CD8-positive, alpha-beta memory T cell (primary cell): ENCODE data around the gene PPP1R1B. TPM values are rescaled to one million over a fixed set of nuclear protein-coding genes. Genes with fewer than 3 reads are reported as not detected.

Experiments used
- CTCF ChIA-PET: fragments of 350-600 bp; sonication (Branson Sonifier 250); formaldehyde crosslinking; loops from one replicate; lab custom pipeline; 2021; ENCODE audit warnings: antibody characterized with exemption; lab: Charles Lee
- POLR2A ChIA-PET: fragments of 350-600 bp; sonication (Branson Sonifier 250); formaldehyde crosslinking; loops from one replicate; lab custom pipeline; 2021; ENCODE audit warnings: antibody characterized with exemption; lab: Charles Lee
- DNase-seq, 5 donors: peaks; one replicate each; pipeline versions ENCODE4 v3.0.0 to v3.0.0-alpha.2; 2020 to 2022; ENCODE audit warnings: mixed read lengths in 1 of 5
- H3K27ac ChIP-seq: one replicate; pipeline ENCODE4 v1.7.0; 2013; ENCODE audit warnings: low read depth, mild to moderate bottlenecking, low read length, moderate library complexity
- H3K27me3 ChIP-seq: 2 replicates; pipeline ENCODE4 v1.7.0; 2013; ENCODE audit warnings: low read length, mild to moderate bottlenecking; ENCODE audit not compliant: insufficient read depth, poor library complexity, severe bottlenecking
- H3K36me3 ChIP-seq: 2 replicates; pipeline ENCODE4 v1.7.0; 2013; ENCODE audit warnings: mild to moderate bottlenecking, low read length, moderate library complexity; ENCODE audit not compliant: insufficient read depth
- H3K4me1 ChIP-seq: 2 replicates; pipeline ENCODE4 v1.7.0; 2013; ENCODE audit warnings: mild to moderate bottlenecking, low read length, moderate library complexity; ENCODE audit not compliant: insufficient read depth
- H3K4me3 ChIP-seq: 2 replicates; pipeline ENCODE4 v1.7.0; 2013; ENCODE audit warnings: mild to moderate bottlenecking, low read length
- H3K9me3 ChIP-seq: 2 replicates; pipeline ENCODE4 v1.7.0; 2013; ENCODE audit warnings: mild to moderate bottlenecking, low read length
- H3K27ac Mint-ChIP-seq, 8 donors: one replicate each; pipeline ENCODE4 v1.8.0; 2020 to 2021; ENCODE audit warnings: mixed read lengths in 8 of 8, mild to moderate bottlenecking in 6 of 8, inconsistent platforms in 3 of 8, moderate library complexity in 3 of 8
- H3K27me3 Mint-ChIP-seq, 2 donors: one replicate each; pipeline ENCODE4 v1.8.0; 2020 to 2021; ENCODE audit warnings: mixed read lengths in 2 of 2, mild to moderate bottlenecking in 1 of 2, moderate library complexity in 1 of 2
- H3K36me3 Mint-ChIP-seq, 3 donors: one replicate each; pipeline ENCODE4 v1.8.0; 2020 to 2021; ENCODE audit warnings: mixed read lengths in 3 of 3, inconsistent platforms in 1 of 3, mild to moderate bottlenecking in 1 of 3
- H3K4me1 Mint-ChIP-seq, 3 donors: one replicate each; pipeline ENCODE4 v1.8.0; 2020 to 2021; ENCODE audit warnings: mixed read lengths in 3 of 3, inconsistent platforms in 1 of 3, mild to moderate bottlenecking in 1 of 3
- H3K4me3 Mint-ChIP-seq, 7 donors: one replicate each; pipeline ENCODE4 v1.8.0; 2020 to 2021; ENCODE audit warnings: mixed read lengths in 7 of 7, mild to moderate bottlenecking in 6 of 7, moderate library complexity in 4 of 7, inconsistent platforms in 2 of 7
- H3K9me3 Mint-ChIP-seq, 5 donors: one replicate each; pipeline ENCODE4 v1.8.0; 2020 to 2022; ENCODE audit warnings: mixed read lengths in 5 of 5, mild to moderate bottlenecking in 3 of 5, moderate library complexity in 2 of 5, inconsistent platforms in 1 of 5
- polyA plus RNA-seq: library from polyadenylated mRNA; unstranded; fragments of 300-500 nt; fragmentation: Illumina TruSeq; gene quantifications from one replicate; pipeline ENCODE4 v1.2.3, GENCODE V29; 2021
- total RNA-seq, 2 experiments: library from RNA; stranded (reverse); gene quantifications; one replicate each; pipeline ENCODE4 v1.2.3, GENCODE V29; 2021

PPP1R1B gene
- total and polyA plus RNA-seq, 3 experiments from 2014 or later = not detected

DNA sequence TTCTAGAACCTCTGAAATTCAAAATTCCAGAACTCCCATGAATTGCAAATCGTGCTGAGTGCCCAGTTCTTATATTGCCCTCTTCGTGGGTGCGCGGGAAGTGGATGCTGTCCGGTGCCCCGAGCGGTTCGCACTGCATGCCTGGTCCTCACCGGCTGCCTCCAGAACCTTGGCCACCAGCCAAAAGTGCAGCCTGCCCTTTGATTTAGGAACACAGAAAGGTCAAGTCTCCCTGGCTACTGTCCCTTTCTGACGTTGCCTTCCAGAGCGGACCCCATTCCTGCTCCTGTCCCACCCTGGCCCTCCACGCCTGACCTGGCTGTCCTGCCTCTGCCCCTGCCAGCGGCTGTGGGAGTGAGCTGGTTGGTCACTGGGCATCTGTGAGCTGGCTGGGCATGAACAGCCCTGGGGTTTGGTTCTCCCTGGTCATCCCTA lies 28.7 kb upstream of the PPP1R1B start:
- Histone ChIP-seq H3K4me3 (no peak overlapping the region), H3K36me3 (no peaks in the 10 kb centered on the region), H3K27ac (no peak overlapping the region), H3K27me3 (peaks cover 77% of the 10 kb centered on the region), H3K4me1 (peaks cover 16% of the 10 kb centered on the region), H3K9me3 (no peaks in the 10 kb centered on the region)
- Mint-ChIP-seq H3K36me3 (peaks cover 0 to 14% (median 0%) of the 10 kb centered on the region in 3 donors), H3K9me3 (no peaks in the 10 kb centered on the region), H3K27me3 (peaks cover 91 to 95% of the 10 kb centered on the region in 2 donors), H3K4me3 (no peak overlapping the region), H3K4me1 (peaks cover 10 to 33% (median 22%) of the 10 kb centered on the region in 3 donors), H3K27ac (peak overlapping the region in 1 of 8 donors; percentile 64)
- no peak for DNase-seq
- ChIA-PET POLR2A (no interaction called here), CTCF (interaction anchor here (0.9 to 1.7 kb wide), 2 partner anchors 24 to 56 kb away, joined by 3 to 7 read pairs; no protein-coding TSS in a partner anchor)

DNA sequence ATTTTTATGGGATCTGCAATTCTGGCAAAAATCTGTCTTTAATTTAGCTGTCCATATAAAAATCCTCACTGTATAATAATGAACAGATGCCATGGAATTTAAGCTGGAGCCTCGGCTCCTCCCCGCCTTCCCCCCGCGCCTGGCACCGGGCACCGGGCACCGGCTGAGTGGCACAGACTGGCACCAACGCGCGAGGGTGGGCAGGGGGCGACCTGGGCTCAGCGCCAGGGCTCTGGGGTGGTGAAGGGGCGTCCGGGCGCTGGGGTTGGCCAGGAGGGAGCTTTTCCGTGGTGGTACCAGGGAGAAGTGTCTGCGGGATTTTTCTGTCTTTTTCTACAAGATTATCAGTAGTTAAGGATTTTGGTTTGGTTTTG lies 28.1 kb upstream of the PPP1R1B start:
- H3K4me1 ChIP-seq = peaks cover 18% of the 10 kb centered on the region
- no peaks in the 10 kb centered on the region for H3K9me3 ChIP-seq
- peaks cover 0 to 10% (median 0%) of the 10 kb centered on the region in 3 donors for H3K36me3 Mint-ChIP-seq
- H3K9me3 Mint-ChIP-seq = no peaks in the 10 kb centered on the region
- no peak overlapping the region for H3K4me3 ChIP-seq
- peaks cover 80% of the 10 kb centered on the region for H3K27me3 ChIP-seq
- ChIA-PET CTCF (interaction anchor here (1.7 kb wide), 1 partner anchor 23 kb away, joined by 7 read pairs; no protein-coding TSS in a partner anchor), POLR2A (no interaction called here)
- H3K27me3 Mint-ChIP-seq = peaks cover 91 to 95% of the 10 kb centered on the region in 2 donors
- no peak overlapping the region for H3K27ac Mint-ChIP-seq
- no peaks in the 10 kb centered on the region for H3K36me3 ChIP-seq
- H3K4me3 Mint-ChIP-seq = peak overlapping the region in 3 of 7 donors; percentile 20 to 39 (median 32)
- H3K27ac ChIP-seq = no peak overlapping the region
- no peak for DNase-seq
- peaks cover 16 to 39% (median 25%) of the 10 kb centered on the region in 3 donors for H3K4me1 Mint-ChIP-seq

GRCh38 chr17:39599004-39599664 lies 27.6 kb upstream of the PPP1R1B start:
- H3K36me3 ChIP-seq = no peaks in the 10 kb centered on the region
- H3K27ac Mint-ChIP-seq = peak overlapping the region in 1 of 8 donors; percentile 50
- H3K4me1 ChIP-seq = peaks cover 23% of the 10 kb centered on the region
- no peaks in the 10 kb centered on the region for H3K9me3 ChIP-seq
- peaks cover 18 to 42% (median 27%) of the 10 kb centered on the region in 3 donors for H3K4me1 Mint-ChIP-seq
- POLR2A ChIA-PET = no interaction called here
- peaks cover 88 to 93% of the 10 kb centered on the region in 2 donors for H3K27me3 Mint-ChIP-seq
- no peak overlapping the region for H3K27ac ChIP-seq
- no peak overlapping the region for H3K4me3 ChIP-seq
- peaks cover 0 to 8% (median 0%) of the 10 kb centered on the region in 3 donors for H3K36me3 Mint-ChIP-seq
- CTCF ChIA-PET = interaction anchor here (0.6 kb wide), 1 partner anchor 310 kb away, joined by 3 read pairs; no protein-coding TSS in a partner anchor
- H3K9me3 Mint-ChIP-seq = no peaks in the 10 kb centered on the region
- peak overlapping the region in 3 of 7 donors; percentile 20 to 39 (median 23) for H3K4me3 Mint-ChIP-seq
- peaks cover 85% of the 10 kb centered on the region for H3K27me3 ChIP-seq
- DNase-seq = no peak

DNA sequence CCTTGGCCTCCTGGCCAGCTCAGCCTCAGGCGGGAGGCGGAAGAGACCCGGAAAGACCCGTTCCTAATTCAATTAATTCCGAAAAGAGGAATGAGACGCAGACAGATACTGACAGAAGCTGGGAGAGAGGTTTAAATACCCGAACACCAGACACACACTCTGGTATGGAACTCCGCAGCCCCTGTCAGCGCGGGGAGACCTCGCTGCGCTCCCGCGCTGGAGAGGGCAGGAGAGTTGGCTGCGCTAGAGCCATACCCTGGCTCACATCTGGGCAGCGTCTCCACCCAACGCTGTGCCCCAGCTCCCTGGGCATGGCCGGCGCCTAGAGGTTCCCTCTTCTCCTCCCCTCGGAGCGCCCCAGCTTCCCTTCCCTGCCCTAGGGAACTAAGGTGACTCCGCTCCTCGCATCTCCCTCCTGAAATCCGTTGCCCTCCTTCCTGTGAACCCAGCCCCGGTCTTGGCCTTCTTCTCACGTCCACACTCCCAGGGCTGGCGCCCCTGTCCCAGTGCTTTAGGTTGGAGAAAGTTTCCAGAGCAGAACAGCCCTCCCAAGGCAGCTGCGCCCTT lies 27.0 kb upstream of the PPP1R1B start:
- peaks cover 0 to 4% (median 0%) of the 10 kb centered on the region in 3 donors for H3K36me3 Mint-ChIP-seq
- Histone ChIP-seq H3K9me3 (no peaks in the 10 kb centered on the region), H3K4me1 (peaks cover 28% of the 10 kb centered on the region), H3K36me3 (no peaks in the 10 kb centered on the region), H3K27ac (no peak overlapping the region), H3K4me3 (no peak overlapping the region), H3K27me3 (peaks cover 86% of the 10 kb centered on the region)
- ChIA-PET POLR2A (no interaction called here), CTCF (interaction anchor here (0.6 to 1.5 kb wide), 2 partner anchors 22 to 310 kb away, joined by 3 to 4 read pairs; no protein-coding TSS in a partner anchor)
- H3K9me3 Mint-ChIP-seq = no peaks in the 10 kb centered on the region
- H3K4me1 Mint-ChIP-seq = peaks cover 21 to 43% (median 27%) of the 10 kb centered on the region in 3 donors
- H3K27ac Mint-ChIP-seq = peak overlapping the region in 2 of 8 donors; percentile 50 to 66
- DNase-seq = no peak
- H3K27me3 Mint-ChIP-seq = peaks cover 86 to 89% of the 10 kb centered on the region in 2 donors
- H3K4me3 Mint-ChIP-seq = no peak overlapping the region

DNA sequence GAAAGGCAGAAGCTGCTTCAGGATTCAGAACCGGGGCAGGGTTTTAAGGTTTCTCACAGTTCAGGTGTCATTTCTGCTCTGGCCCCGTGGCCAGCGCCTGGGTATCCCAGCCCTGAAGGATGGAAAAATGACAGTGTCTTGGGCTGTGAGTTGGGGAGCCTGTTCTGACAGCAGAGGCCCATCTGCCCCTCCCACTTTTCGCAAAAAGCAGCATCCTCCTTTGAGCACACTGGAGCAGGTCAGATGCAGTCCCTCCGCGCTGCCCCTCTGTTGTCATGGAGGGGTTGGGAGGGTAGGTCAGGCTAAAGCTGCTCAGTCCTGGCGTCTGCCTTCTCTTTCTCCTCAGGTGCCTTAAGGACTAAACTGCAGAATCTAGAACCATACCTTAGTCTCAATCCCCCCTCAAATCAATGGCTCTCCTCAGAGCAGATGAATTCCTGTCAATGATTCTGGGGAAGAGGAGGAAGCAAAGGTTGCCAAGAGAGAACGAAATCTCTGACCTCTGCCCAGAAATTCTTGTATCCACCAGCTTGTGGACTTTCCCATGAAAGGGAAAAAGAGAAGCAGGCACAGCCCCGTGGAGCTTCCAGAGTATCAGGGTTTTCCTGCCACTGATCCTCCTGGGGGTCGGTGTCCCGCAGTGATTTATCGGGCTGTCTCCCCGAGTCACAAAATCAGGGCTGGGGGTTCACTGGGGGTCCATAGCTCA lies 26.3 kb upstream of the PPP1R1B start:
- Mint-ChIP-seq H3K36me3 (no peaks in the 10 kb centered on the region), H3K27me3 (peaks cover 84 to 86% of the 10 kb centered on the region in 2 donors), H3K9me3 (no peaks in the 10 kb centered on the region), H3K4me1 (peaks cover 25 to 48% (median 29%) of the 10 kb centered on the region in 3 donors), H3K4me3 (no peak overlapping the region), H3K27ac (peak overlapping the region in 1 of 8 donors; percentile 66)
- POLR2A ChIA-PET = no interaction called here
- Histone ChIP-seq H3K36me3 (no peaks in the 10 kb centered on the region), H3K4me3 (no peak overlapping the region), H3K27me3 (peaks cover 89% of the 10 kb centered on the region), H3K9me3 (no peaks in the 10 kb centered on the region), H3K27ac (no peak overlapping the region), H3K4me1 (peaks cover 33% of the 10 kb centered on the region)
- DNase-seq = no peak
- CTCF ChIA-PET = interaction anchor here (1.2 to 1.5 kb wide), 2 partner anchors 14 to 21 kb away, joined by 3 to 4 read pairs; no protein-coding TSS in a partner anchor

- Mint-ChIP-seq H3K27me3 (peaks cover 79 to 81% of the 10 kb centered on the region in 2 donors), H3K36me3 (no peaks in the 10 kb centered on the region), H3K27ac (no peak overlapping the region), H3K9me3 (no peaks in the 10 kb centered on the region), H3K4me3 (no peak overlapping the region), H3K4me1 (peaks cover 27 to 51% (median 28%) of the 10 kb centered on the region in 3 donors)
- POLR2A ChIA-PET = interaction anchor here (0.5 kb wide), 1 partner anchor 65 kb away, joined by 3 read pairs; no protein-coding TSS in a partner anchor
- Histone ChIP-seq H3K27ac (no peak overlapping the region), H3K4me3 (no peak overlapping the region), H3K36me3 (no peaks in the 10 kb centered on the region), H3K9me3 (no peaks in the 10 kb centered on the region), H3K4me1 (peaks cover 37% of the 10 kb centered on the region), H3K27me3 (peaks cover 89% of the 10 kb centered on the region)
- CTCF ChIA-PET = interaction anchor here (1.2 to 1.5 kb wide), 2 partner anchors 13 to 21 kb away, joined by 3 to 4 read pairs; no protein-coding TSS in a partner anchor
- DNase-seq = no peak
These were observed 25.7 kb upstream of the PPP1R1B start for GRCh38 chr17:39600997-39601597.

DNA sequence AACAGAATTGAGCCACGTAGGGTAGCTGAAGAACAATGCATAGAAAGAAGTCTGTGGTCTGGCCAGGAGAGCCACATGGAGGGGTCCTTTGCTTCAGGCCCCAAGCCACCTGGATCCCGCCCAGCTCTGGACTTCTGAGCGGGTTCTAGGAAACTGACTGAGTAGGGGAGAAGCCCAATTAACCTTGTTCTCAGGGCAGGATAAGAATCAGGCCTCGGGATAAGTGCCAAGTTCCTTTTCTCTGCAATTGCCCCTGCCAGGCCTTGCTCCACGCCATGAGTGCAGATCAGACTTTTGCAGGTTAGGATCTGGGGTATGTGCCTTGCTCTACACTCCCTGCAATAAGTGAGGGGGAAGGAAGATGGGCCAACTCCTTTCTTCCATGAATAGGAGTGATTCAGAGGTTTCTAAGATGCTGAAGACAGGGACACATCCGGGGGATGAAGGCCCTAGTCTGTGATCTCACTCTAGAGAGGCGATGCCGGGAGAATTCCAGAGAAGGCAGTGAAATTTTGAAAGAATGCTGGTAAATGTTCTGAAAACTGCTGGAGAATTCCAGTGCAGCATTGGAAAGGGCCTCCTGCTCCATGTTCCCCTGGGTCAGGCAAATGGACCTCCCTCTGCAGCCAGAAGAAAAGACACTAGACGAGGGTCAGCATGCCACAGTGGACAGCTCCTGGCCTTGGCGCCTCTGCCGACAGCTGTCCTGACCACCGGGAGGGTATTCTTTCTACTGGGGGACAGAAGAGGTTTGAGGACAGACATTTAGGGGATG lies 24.8 kb upstream of the PPP1R1B start:
- H3K27me3 ChIP-seq = peaks cover 87% of the 10 kb centered on the region

More for the DNA sequence above, 24.8 kb upstream of the PPP1R1B start:
- peaks cover 71 to 76% of the 10 kb centered on the region in 2 donors for H3K27me3 Mint-ChIP-seq
- H3K4me3 Mint-ChIP-seq = no peak overlapping the region
- DNase-seq = no peak
- Histone ChIP-seq H3K4me3 (no peak overlapping the region), H3K27ac (no peak overlapping the region), H3K4me1 (peaks cover 40% of the 10 kb centered on the region), H3K9me3 (no peaks in the 10 kb centered on the region), H3K36me3 (no peaks in the 10 kb centered on the region)
- no peak overlapping the region for H3K27ac Mint-ChIP-seq
- H3K36me3 Mint-ChIP-seq = no peaks in the 10 kb centered on the region
- CTCF ChIA-PET = interaction anchor here (1.2 kb wide), 1 partner anchor 12 kb away, joined by 3 read pairs; no protein-coding TSS in a partner anchor
- peaks cover 27 to 50% (median 27%) of the 10 kb centered on the region in 3 donors for H3K4me1 Mint-ChIP-seq
- POLR2A ChIA-PET = no interaction called here
- no peaks in the 10 kb centered on the region for H3K9me3 Mint-ChIP-seq
